GM21528 (cell line): ENCODE data around the gene ATXN7L2.
A peak's percentile ranks its signal among the peaks of the same experiment; 100 is the strongest.

Source experiments
- ATAC-seq: cut with Tn5 transposase; IDR thresholded peaks from one replicate; pipeline ENCODE4 v1.9.1; 2021; ENCODE audit warnings: mild to moderate bottlenecking, moderate library complexity; ENCODE audit not compliant: unreplicated experiment, low FRiP score

The ATXN7L2 gene

DNA sequence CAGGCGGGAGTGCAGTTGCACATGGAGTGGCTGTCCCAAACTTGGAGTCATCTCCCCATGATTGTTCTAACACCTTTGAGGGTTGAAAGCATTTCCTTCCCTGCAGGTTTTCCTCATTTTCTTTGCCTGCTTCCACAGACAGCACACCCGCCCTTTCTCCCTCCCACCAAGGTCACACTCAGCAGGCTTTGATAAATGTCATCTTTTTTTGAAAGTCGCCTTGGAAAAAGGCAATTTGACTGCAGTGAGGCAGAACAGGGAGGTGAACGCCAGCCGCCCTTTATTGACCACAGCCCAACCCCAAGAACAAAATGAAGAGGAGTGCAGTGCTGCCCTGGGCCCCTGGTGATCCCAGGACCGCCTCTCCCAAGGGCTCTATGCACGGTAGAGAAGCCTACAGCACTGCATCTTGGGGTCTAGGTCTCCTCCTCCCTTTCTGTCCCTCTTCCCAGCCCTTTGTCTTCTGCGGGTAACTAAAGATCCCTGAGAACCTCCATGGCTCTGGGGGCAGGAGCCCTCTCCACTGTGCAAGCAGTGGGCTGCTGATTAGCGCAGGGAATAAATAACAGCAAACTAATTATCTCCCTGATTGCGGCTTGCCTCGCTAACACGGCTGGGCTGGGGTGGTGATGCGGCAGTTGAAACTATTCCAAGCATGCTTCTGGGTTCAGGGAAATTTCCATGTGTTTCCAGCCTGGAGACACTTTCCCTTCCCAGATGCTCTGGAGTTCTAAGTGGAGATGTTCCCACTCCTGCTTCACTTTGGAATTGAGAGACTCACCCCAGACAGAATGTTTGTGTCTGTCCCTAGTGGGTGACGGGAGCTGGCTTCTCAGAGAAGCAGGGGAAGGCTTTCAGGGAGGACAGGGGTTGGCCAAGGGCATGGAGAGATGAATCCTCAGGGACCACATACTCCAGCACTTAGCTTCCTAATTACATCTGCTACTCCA is 37.6 kb downstream of the ATXN7L2 start:
- no peak for ATAC-seq

DNA sequence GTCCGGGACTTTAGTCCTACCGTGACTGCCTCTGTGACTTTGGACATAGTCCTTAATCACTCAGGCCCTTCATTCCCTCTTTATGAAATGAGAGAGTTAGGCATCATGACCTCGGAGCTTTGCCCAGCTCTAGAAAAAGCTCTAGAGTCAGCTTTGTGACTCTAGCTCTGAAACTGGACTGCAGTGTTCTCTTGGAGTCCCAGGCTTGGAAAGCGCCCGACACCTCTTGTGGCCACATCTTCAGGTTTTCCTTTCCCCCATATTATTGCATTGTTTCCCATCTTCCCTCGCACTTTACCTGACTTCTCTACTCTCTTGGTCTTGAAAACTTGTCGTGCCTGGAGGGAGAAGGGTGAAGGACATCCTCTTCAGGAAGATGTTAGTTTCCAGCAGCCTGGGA is 38.3 kb downstream of the ATXN7L2 start:
- no peak for ATAC-seq

DNA sequence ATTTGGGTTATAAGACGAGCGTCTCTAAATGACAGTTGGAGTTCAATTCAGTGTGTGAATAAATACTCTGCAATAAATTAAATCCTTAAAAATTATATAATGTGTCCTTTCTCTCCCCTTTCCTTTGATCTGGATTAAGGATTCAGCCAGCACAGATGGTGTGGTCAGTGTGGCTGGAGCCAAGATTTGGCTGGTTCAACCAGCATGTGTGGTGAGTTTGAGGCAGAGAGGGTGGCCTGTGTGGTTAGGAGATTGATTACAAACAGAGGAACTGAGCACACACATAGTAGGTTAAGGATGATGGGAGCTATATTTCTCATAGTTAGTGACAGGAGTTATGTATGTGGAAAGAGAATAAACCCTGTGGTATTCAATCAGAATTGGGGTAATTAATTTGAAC is 40.0 kb downstream of the ATXN7L2 start:
- no peak for ATAC-seq

DNA sequence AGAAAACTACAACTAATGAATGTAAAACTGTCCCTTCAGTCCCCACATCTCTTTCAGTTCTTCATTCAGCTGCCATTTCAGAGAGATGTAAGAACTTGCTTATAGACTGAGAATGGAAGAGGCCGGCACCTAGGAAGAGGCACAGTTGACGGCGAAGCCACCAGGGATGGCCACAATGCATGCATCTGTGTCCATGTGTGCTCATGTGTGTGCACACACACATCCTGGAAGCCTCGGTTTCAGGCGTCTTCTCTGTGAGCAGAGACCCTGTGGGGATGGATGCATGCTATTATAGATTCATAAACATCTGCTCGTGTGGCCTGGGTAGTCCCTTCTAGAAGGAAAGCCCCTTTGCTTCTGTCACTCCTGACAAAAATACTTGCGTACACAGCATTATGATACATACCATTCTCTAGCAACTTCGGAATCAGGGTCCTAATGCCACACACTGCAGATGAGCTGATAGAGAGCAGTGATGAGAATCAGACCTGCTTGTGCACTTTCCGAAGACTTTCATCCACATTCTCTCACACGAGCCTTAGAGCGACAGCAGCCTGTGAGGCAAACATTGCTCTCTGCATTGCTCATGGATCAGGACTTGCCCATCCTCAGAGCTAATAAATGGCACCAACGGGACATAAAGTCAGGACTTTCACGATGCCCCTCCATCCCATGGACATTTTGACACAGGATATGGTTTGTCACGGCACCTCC is 43.5 kb downstream of the ATXN7L2 start:
- ATAC-seq: no peak

DNA sequence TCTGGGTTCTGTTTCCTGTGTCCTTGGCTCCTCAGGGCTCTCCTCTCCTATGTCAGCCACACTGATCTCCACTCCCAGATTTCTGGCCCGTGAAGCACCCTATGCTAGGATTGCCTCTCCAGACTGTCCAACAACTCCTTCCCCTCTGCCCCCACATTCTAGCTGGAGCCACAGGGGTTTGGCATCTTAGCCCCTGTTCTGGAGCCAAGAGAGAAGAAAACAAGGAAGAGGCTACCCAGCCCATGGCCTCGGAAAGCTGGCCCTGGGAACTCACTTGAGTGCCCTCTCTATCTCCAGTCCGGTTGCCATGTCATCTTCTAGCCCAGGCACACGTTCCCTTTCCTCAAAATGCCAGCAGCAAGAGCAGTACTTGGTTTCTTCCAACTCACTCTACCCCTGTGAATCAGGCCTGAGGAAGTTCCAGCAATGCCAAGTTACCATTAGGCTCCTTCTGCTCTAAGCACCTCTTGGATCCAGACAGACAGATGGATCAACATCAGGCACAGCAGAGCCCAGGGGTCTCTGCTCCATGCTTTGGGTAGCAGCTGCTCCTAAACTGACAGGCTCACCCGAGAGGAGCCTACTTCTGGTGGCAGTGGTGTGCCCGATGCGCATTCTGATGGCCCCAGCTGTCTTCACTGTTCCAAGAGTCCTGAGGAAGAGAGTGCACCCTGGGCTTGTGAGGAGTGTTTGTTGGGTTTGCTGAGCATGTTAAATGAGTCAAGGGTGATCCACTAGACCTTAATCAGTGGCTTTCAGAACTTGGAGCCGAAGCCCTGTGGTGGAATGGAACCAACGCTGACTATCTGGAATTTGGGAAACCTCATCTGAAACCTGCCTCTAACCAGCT is 44.4 kb downstream of the ATXN7L2 start:
- no peak for ATAC-seq

DNA sequence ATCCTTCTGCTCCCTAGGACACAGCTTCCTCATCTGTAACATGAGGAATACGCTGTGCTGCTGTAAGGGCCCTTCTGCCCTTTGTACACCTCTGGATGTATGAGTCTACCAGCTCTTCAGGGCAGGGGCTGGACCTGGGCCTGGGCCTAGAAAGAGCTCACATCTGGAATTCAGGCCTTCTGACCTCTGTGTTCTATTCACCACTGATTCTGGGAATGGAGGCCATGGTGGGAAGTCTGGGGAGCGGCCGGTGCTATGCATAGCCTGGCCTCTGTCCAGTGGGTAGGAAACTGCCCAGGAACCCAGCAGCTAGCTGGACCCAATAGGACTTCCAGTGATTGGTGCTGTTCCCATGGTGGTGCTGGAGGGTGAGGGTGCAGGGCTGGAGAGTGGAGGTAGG is 45.0 kb downstream of the ATXN7L2 start:
- no peak for ATAC-seq

DNA sequence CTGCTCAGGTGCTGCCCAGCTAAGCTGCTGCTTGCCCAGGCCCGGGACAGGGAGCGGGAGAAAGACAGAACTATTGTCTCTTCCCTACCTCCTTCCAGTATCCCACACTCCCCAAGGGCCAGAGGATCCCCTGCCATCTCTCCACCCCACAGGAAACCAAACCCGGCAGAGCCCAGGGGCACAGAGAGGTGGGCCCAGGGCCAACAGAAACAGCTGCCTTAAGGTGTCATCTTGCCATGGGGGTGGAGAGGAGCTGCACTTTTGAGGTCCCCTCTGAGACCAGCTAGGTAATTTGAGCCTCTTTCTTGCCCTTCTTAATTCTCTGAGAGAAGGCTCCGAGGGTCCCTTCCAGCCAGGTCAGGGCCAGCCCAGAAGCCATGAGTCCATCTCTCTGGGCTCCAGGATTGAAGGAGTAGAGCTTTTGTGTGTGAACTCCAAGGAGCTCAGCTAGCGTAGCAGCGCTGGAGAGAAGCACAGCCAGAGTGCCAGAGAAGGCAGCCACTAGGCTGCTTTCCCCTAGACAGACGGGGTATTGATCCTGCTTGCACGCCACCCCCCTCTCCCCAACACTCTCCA is 46.3 kb downstream of the ATXN7L2 start:
- ATAC-seq: no peak

DNA sequence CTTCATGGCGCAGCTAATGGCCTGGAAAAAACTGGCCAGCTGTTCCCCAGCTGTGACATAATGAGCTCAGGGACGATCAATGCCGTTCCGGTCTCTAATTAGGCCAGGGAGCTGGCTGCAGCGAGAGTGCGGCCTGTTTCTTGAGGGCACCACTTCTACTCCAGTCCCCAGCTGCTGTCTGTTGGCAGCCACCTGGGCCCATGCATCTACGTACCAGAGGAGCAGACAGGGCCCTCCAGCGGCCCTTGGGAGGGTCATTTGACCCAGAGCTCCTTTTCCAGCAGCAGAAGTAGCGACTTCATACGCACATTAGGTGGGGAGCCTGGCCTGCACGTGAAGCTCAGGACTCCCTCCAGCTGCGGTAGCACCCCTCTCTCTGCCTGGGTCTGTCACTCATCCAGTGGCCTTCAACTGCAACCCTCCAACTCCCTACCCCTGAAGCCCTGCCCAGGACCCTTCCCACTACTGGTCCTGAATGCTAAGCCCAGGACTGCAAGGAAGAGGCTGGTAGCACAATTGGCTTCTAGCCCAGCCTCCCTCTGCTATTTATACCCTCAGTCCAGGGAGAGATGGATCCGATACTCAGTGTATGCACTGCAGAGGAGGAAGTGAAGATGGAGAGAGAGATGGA is 46.9 kb downstream of the ATXN7L2 start:
- no peak for ATAC-seq

DNA sequence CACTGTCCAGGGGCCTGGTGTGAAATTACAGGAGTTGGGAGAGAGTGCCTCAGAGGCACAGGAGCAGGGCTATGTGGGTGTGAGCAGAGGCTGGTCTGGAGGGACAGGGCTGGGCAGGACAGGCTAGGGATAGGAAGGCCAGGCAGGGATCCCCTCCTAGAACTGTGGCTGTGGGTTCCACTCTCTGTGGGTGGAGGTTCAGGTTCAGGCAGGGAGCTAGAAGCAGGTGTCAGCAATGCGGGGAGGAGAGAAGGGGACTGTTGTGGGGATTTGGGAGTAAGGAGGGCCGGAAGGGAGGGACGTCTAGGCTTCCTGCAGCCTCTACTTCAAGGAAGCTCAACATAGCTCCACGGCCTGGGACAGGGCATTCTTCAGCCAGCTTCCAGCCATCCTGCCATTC is 47.7 kb downstream of the ATXN7L2 start:
- ATAC-seq: no peak

DNA sequence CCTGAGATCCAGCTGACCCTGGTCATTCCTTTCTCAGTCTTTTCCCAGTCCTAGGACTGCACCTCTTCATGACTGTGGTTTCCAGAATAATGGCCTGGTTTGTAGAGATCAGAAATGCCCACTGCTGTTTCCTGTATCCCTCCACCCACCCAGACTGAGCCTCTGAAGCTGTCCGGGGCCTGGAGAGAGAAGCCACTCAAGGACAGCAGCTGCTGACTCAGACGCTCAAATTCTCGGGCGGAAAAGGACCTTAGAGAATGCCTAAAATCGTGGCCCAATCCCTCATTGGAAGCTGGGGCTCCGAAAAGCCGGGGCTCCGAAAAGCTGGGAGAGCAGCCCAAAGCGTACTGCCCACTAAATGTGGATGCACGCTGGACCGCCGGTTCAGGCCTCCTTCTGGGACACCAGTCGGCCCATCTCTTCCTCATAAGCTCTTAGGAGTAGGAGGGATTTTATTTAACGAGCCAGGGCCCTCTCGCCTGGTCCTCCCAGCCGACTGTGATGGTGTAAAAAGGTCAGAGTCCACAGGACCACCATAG is 48.2 kb downstream of the ATXN7L2 start:
- ATAC-seq: no peak

DNA sequence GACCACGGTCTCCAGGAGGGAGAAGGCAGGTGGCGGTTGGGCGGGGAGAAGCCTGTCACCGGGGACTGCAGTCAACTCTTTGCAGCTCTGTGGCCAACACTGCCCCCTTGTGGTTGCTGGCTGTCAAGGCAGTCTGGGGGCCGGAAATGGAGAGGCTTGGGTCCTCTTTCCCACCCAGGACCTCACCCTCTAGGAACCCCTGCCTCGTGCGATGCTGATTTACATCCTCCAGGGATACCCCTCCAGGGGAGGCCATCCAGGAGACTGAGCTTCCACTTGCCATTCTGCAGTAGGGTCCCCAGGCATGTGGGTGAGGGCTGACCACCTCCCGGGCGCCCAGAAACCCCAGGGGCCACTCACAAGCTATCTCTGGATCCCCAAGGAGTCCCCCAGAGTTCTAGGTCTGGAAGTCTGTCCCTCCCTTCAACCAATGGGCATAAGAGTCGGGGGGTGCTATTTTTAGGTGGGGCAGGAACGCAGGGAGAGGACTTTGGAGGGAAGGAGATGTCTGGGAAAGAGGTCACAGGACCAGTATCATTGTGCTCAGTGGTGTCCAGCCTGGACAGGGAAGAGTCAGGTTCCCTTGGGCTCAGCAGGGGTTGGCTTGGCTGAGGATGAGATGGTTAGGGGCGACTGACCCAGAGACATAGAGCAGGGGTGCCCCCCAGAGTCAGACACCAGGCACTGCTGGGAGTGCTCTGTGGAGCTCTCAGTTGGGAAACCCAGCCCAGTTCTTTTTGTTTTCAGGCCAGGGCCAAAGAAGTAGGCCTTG is 48.8 kb downstream of the ATXN7L2 start:
- ATAC-seq: peak; percentile 72

DNA sequence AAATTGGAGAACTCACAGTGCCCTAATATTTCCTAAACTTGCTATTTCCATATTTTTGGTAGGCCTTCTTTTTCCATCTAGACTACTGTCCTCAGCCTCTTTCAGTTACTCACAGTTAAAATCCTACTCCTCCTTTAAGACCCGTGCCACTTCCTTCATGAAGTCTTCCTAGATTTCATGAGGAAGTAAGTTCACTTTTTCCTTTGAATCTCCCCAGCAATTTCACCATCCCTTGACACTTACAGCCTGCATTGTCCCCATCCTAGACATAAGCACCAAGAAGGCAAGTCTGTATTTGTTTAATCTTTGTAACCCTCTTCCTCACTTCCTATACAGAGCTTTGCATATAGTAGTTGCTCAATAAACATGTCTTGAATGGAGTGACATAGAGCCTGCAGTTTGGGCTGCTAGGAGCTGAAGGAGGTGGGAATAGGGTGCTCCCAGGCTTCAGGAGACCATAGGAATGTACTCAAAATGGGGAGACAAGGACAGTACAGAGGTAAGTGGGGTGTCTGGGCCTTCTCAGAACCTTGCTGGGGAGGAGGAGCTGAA is 50.7 kb downstream of the ATXN7L2 start:
- ATAC-seq: no peak

DNA sequence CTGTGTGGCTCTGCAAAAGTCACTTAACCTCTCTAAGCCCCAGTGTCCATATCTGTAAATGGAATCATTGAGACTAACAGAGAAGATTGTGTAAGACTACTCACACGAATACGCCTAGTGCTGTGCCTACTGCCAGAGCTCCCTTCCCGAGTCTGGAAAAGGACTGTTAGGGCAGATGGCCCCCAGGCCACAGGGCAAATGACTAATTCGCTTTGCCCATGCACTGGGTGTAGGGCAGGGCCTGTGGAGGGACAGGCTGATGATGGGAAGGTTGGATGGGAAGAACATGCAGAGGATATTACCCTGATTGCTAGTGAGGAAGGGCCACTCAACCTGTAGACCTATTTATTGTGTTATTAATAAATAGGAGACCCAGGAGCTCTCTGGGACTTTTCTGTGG is 51.8 kb downstream of the ATXN7L2 start:
- no peak for ATAC-seq

DNA sequence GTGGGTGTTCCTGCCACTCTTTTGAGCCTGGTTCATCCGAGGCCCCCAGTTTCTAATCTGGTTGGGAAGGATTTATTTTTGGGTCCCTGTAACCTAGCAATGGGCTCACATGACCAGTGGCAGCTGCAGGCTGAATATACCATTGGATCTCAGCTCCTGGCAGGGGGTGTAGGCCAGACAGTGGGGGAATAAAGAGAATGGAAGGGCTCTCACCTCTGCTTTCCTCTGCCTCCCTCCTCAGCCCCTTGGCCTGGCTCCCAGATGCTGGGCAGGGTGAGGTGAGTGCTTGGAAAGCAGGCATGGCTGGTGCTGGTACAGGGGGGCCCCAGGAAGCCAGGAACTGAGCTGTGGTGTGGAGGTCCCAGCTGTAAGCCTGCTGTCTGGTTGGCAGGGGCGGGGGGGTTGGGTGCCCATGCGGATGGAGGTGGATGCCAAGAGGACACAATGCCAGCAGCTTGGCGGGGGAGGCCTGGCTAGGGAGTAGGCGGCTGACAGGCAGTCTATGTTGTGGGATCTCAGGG is 52.3 kb downstream of the ATXN7L2 start:
- no peak for ATAC-seq

DNA sequence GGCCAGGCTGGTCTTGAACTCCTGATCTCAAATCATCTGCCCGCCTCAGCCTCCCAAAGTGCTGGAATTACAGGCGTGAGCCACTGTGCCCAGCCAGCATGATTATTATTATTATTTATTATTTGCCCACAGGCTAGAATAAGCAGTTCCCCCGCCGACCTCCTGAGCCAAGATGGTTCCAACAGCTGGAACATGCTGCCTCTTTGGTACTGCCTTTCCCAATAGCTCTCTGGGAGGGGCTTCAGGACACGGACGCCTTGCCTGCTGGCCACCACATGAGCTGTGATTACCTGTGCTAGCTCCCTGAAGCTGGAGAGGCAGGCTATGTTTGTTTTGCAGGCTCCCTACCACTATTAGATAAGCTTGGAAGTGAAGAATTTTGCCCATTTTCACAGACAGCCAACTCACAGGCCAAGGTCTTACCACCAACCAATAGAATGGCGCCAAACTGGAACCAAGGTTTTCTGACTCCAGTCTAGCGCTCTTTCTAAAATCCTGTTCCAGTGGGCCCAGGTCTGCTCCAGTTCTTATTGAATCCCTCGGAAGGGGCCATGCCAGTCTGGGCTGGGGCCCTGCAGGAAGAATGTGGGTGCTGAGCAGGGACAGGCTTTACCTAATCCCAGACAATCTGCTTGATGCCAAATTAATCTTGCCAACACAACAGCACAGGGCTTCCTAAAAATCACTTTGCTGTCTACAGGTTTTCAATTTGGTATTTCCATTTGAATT is 53.9 kb downstream of the ATXN7L2 start:
- ATAC-seq: no peak

DNA sequence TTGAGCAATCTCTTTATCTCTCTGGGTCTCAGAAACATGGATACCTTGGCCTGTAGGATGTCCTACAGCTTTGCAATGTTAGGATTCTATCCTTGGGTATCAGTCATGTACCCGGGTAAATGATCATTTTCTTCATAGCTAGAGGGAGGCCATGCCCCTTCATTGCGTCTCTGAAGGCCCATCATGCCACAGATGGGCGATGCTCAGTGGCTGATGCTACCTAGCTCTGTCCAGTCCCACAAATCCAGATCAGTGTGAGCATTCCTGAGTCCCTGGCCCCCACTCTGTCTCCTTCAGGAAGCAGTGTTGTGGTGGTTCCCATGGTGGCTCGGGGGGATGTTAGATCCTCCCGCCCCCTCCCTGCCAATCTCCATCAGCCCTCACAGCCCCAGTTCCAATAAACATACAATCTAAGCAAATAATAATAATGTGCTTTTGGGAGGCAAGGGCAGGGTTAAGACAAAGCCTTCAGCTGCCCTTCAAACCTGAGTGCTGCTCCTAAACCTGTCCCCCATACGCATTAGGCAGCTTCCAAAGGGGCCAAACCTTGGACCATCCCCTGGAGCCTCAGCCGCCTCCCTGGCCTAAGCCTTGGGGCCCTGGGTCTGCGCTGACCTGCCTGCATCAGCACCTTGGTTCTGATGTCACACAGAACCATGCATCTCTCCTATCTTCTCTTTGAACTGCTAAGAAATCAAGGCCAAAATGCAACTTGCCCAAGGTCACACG is 55.3 kb downstream of the ATXN7L2 start:
- ATAC-seq: no peak

DNA sequence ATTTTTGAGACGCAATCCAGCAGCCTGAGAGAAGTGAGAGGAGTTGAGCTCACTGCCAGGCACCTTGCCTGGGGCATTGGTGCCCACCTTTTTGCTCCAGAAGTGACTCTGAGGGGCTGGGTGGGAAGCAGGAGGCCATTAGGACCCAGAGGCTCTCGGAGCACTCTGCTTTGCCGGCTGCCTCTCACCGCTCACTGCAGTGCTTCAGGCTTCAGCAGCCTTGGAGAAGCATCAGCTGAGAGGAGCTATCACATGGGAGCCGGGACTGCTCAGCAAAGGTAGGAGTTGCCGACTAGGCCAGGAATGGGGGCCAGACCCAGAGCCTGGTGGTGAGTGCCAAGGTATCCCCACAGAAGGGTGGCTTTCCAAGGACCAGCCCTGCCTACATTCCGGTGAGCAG is 56.0 kb downstream of the ATXN7L2 start, which contains the start of gene GPR61:
Gene GPR61, plus strand, starts transcription at position 197 of the 400 bp plus-strand sequence. CDS start 3,151 bp downstream, outside the sequence.
- ATAC-seq: no peak
